OCI-LY1 (cell line): ENCODE results near the gene HLA-DQB1.
A peak's percentile ranks its signal among the peaks of the same experiment; 100 is the strongest.

Source experiments
- H2AFZ ChIP-seq: fragments of 200-600 bp; sonication (generic), shearing (Covaris generic); 2 replicates; pipeline ENCODE4 v1.6.0; 2014; ENCODE audit warnings: antibody characterized with exemption, mild to moderate bottlenecking, low read length
- H3F3A ChIP-seq: fragments of 200-600 bp; sonication (generic), shearing (Covaris generic); 2 replicates; pipeline ENCODE4 v1.6.0; 2014; ENCODE audit warnings: mild to moderate bottlenecking, antibody characterized with exemption, low read length, moderate library complexity; ENCODE audit not compliant: insufficient read depth
- H3K27ac ChIP-seq: fragments of 200-600 bp; sonication (generic); 2 replicates; pipeline ENCODE4 v1.5.1; 2014; ENCODE audit warnings: low read length, mixed run types, mild to moderate bottlenecking, low read depth; ENCODE audit not compliant: poor library complexity, severe bottlenecking
- H3K27me3 ChIP-seq: fragments of 200-600 bp; sonication (generic); 2 replicates; pipeline ENCODE4 v1.6.0; 2014; ENCODE audit warnings: antibody characterized with exemption, mild to moderate bottlenecking, low read length, moderate library complexity; ENCODE audit not compliant: insufficient read depth
- H3K36me3 ChIP-seq: fragments of 200-600 bp; sonication (generic); 2 replicates; pipeline ENCODE4 v1.6.1; 2014; ENCODE audit warnings: mild to moderate bottlenecking, antibody characterized with exemption, low read length, moderate library complexity, mixed read lengths; ENCODE audit not compliant: insufficient read depth
- H3K4me1 ChIP-seq: fragments of 200-600 bp; sonication (generic); 2 replicates; pipeline ENCODE4 v1.5.1; 2014; ENCODE audit warnings: mild to moderate bottlenecking, low read length, moderate library complexity; ENCODE audit not compliant: insufficient read depth, severe bottlenecking
- H3K4me2 ChIP-seq: fragments of 200-600 bp; sonication (generic), shearing (Covaris generic); 2 replicates; pipeline ENCODE4 v1.6.1; 2014; ENCODE audit warnings: low read length
- H3K4me3 ChIP-seq: fragments of 200-600 bp; sonication (generic); 2 replicates; pipeline ENCODE4 v1.5.1; 2014; ENCODE audit warnings: low read length, low read depth, mild to moderate bottlenecking, mixed read lengths; ENCODE audit not compliant: poor library complexity, severe bottlenecking
- H3K79me2 ChIP-seq: fragments of 200-600 bp; shearing (Covaris generic); 2 replicates; pipeline ENCODE4 v1.6.1; 2016; ENCODE audit warnings: mixed run types, low read length, mixed read lengths; ENCODE audit not compliant: insufficient read depth
- H3K9ac ChIP-seq: fragments of 200-600 bp; sonication (generic), shearing (Covaris generic); 2 replicates; pipeline ENCODE4 v1.6.1; 2014; ENCODE audit warnings: mild to moderate bottlenecking, low read length, mixed read lengths
- H3K9me2 ChIP-seq: fragments of 200-600 bp; sonication (generic), shearing (Covaris generic); 2 replicates; pipeline ENCODE4 v1.6.1; 2014; ENCODE audit warnings: low read depth, mild to moderate bottlenecking, low read length, mixed read lengths
- H3K9me3 ChIP-seq: fragments of 200-600 bp; shearing (Covaris generic); 2 replicates; pipeline ENCODE4 v1.6.1; 2014; ENCODE audit warnings: low read length, mixed read lengths
- H4K20me1 ChIP-seq: fragments of 200-600 bp; sonication (generic), shearing (Covaris generic); 2 replicates; pipeline ENCODE4 v1.6.0; 2016; ENCODE audit warnings: mild to moderate bottlenecking, low read length; ENCODE audit not compliant: insufficient read depth
- CTCF ChIP-seq: fragments of 200-600 bp; sonication (generic), shearing (Covaris generic); IDR thresholded peaks from 2 replicates; pipeline ENCODE4 v1.5.1; 2017; ENCODE audit warnings: mild to moderate bottlenecking, antibody characterized with exemption, low read length, moderate library complexity, mixed read lengths
- EZH2 ChIP-seq: fragments of 200-600 bp; sonication (generic), shearing (Covaris generic); IDR thresholded peaks from 2 replicates; pipeline ENCODE4 v1.8.0; 2017; ENCODE audit warnings: borderline replicate concordance, mixed run types, mild to moderate bottlenecking, antibody characterized with exemption, low read length, moderate library complexity, mixed read lengths

Gene HLA-DQB1

GRCh38 chr6:32662836-32663235, 3.6 kb downstream of the HLA-DQB1 start:
- Histone ChIP-seq H3F3A (no peaks in the 10 kb centered on the region), H3K4me1 (peaks cover 22% of the 10 kb centered on the region), H3K27me3 (no peaks in the 10 kb centered on the region), H3K9me2 (no peaks in the 10 kb centered on the region), H3K27ac (no peak overlapping the region), H3K79me2 (no peaks in the 10 kb centered on the region), H4K20me1 (no peaks in the 10 kb centered on the region), H3K9me3 (no peaks in the 10 kb centered on the region), H2AFZ (no peak overlapping the region), H3K36me3 (no peaks in the 10 kb centered on the region), H3K9ac (no peak overlapping the region), H3K4me2 (no peak overlapping the region), H3K4me3 (no peak overlapping the region)
- TF ChIP-seq CTCF (no peak), EZH2 (no peak)

GRCh38 chr6:32662099-32662498, 4.4 kb downstream of the HLA-DQB1 start:
- Histone ChIP-seq H3K9me2 (no peaks in the 10 kb centered on the region), H3K4me3 (no peak overlapping the region), H3K79me2 (no peaks in the 10 kb centered on the region), H3K4me1 (peaks cover 22% of the 10 kb centered on the region), H3K27me3 (no peaks in the 10 kb centered on the region), H3F3A (no peaks in the 10 kb centered on the region), H3K36me3 (no peaks in the 10 kb centered on the region), H4K20me1 (no peaks in the 10 kb centered on the region), H2AFZ (no peak overlapping the region), H3K27ac (no peak overlapping the region), H3K9ac (no peak overlapping the region), H3K4me2 (no peak overlapping the region), H3K9me3 (no peaks in the 10 kb centered on the region)
- no peak for TF ChIP-seq EZH2
- no peak for TF ChIP-seq CTCF

GRCh38 chr6:32659856-32660595, 6.4 kb downstream of the HLA-DQB1 start:
- H3K79me2 ChIP-seq: no peaks in the 10 kb centered on the region
- H3K4me3 ChIP-seq: no peak overlapping the region
- H2AFZ ChIP-seq: no peak overlapping the region
- no peak for TF ChIP-seq CTCF
- no peak for TF ChIP-seq EZH2
- no peaks in the 10 kb centered on the region for H3F3A ChIP-seq
- H3K9me3 ChIP-seq: no peaks in the 10 kb centered on the region
- H3K27ac ChIP-seq: peak overlapping the region; percentile 72
- H3K9me2 ChIP-seq: no peaks in the 10 kb centered on the region
- no peaks in the 10 kb centered on the region for H3K36me3 ChIP-seq
- H3K4me2 ChIP-seq: peak overlapping the region; percentile 48
- no peak overlapping the region for H3K9ac ChIP-seq
- H4K20me1 ChIP-seq: no peaks in the 10 kb centered on the region
- H3K4me1 ChIP-seq: peaks cover 22% of the 10 kb centered on the region
- no peaks in the 10 kb centered on the region for H3K27me3 ChIP-seq
